GM23338 (cell line): ENCODE measurements around the gene BTBD1. TPM values are rescaled to one million over a fixed set of nuclear protein-coding genes. Genes with fewer than 3 reads are reported as not detected.

ENCODE experiments used
- ATAC-seq: fragments of 200-7000 bp; cut with Tn5 transposase; 3 replicates; pipeline ENCODE4 v1.9.1; 2020
- DNase-seq: peaks from one replicate; pipeline ENCODE4 v3.0.0-alpha.2; 2015; ENCODE audit warnings: low spot score
- H2AFZ ChIP-seq: fragments of 200-600 bp; sonication (generic); 2 replicates; pipeline ENCODE4 v1.8.0; 2016; ENCODE audit warnings: antibody characterized with exemption, mild to moderate bottlenecking, moderate library complexity
- H3F3A ChIP-seq: fragments of 200-600 bp; sonication (generic); replicated peaks from 2 replicates; pipeline ENCODE4 v1.8.0; 2017; ENCODE audit warnings: antibody characterized with exemption, mixed run types, low read depth
- H3K27ac ChIP-seq: fragments of 200-600 bp; sonication (generic); 2 replicates; pipeline ENCODE4 v1.6.1; 2016; ENCODE audit warnings: low read depth
- H3K27me3 ChIP-seq: fragments of 200-600 bp; sonication (generic); 2 replicates; pipeline ENCODE4 v1.8.0; 2016; ENCODE audit warnings: mild to moderate bottlenecking, mixed run types, moderate library complexity; ENCODE audit not compliant: insufficient read depth
- H3K36me3 ChIP-seq: fragments of 200-600 bp; sonication (generic); 2 replicates; pipeline ENCODE4 v1.8.0; 2016; ENCODE audit warnings: mild to moderate bottlenecking; ENCODE audit not compliant: insufficient read depth
- H3K4me1 ChIP-seq: fragments of 200-600 bp; sonication (generic); 2 replicates; pipeline ENCODE4 v1.8.0; 2016; ENCODE audit warnings: mild to moderate bottlenecking, moderate library complexity; ENCODE audit not compliant: insufficient read depth
- H3K4me2 ChIP-seq: fragments of 200-600 bp; sonication (generic); 2 replicates; pipeline ENCODE4 v1.7.1; 2017; ENCODE audit warnings: mixed run types
- H3K4me3 ChIP-seq: fragments of 200-600 bp; sonication (generic); 2 replicates; pipeline ENCODE4 v1.6.1; 2016; ENCODE audit warnings: mixed run types
- H3K79me2 ChIP-seq: fragments of 200-600 bp; sonication (generic); replicated peaks from 2 replicates; pipeline ENCODE4 v1.8.0; 2017; ENCODE audit warnings: mild to moderate bottlenecking; ENCODE audit not compliant: insufficient read depth
- H3K9me2 ChIP-seq: fragments of 200-600 bp; sonication (generic); 2 replicates; pipeline ENCODE4 v1.8.0; 2017; ENCODE audit not compliant: insufficient read depth
- H4K20me1 ChIP-seq: fragments of 200-600 bp; sonication (generic); replicated peaks from 2 replicates; pipeline ENCODE4 v1.8.0; 2017; ENCODE audit warnings: mild to moderate bottlenecking; ENCODE audit not compliant: insufficient read depth
- H3K27ac Mint-ChIP-seq: 2 replicates; pipeline ENCODE4 v1.8.0; 2020; ENCODE audit warnings: inconsistent platforms, mild to moderate bottlenecking, moderate library complexity, mixed read lengths
- H3K27me3 Mint-ChIP-seq: 3 replicates; pipeline ENCODE4 v1.8.0; 2022; ENCODE audit warnings: low read depth, mild to moderate bottlenecking, moderate library complexity, mixed read lengths, inconsistent platforms; ENCODE audit not compliant: insufficient read depth, poor library complexity
- H3K36me3 Mint-ChIP-seq: 3 replicates; pipeline ENCODE4 v1.8.0; 2021; ENCODE audit warnings: low read depth, mild to moderate bottlenecking, inconsistent platforms, moderate library complexity, mixed read lengths
- H3K4me1 Mint-ChIP-seq: 3 replicates; pipeline ENCODE4 v1.8.0; 2020; ENCODE audit warnings: mild to moderate bottlenecking, inconsistent platforms, mixed read lengths
- H3K4me3 Mint-ChIP-seq: 3 replicates; pipeline ENCODE4 v1.8.0; 2021; ENCODE audit warnings: moderate library complexity, mild to moderate bottlenecking, inconsistent platforms, mixed read lengths
- H3K9me3 Mint-ChIP-seq: 3 replicates; pipeline ENCODE4 v1.8.0; 2020; ENCODE audit warnings: moderate library complexity, mild to moderate bottlenecking, inconsistent platforms, mixed read lengths
- CREB1 ChIP-seq: fragments of 250-450 bp; sonication (Bioruptor Pico); IDR thresholded peaks from 2 replicates; pipeline ENCODE4 v1.5.0; 2020; ENCODE audit warnings: low read depth, mild to moderate bottlenecking, moderate library complexity
- CTCF ChIP-seq, 2 experiments: fragments of 200-600 bp in 1 of 2; sonication (generic) in 1 of 2; conservative IDR thresholded peaks; 2 replicates each; pipeline versions ENCODE4 v1.5.1 to v1.6.1; 2016 to 2017; ENCODE audit warnings: antibody characterized with exemption in 2 of 2, low read depth in 2 of 2, mild to moderate bottlenecking in 2 of 2, moderate library complexity in 1 of 2
- JUNB ChIP-seq: IDR thresholded peaks from one replicate; pipeline ENCODE4 v1.6.1; 2016; ENCODE audit warnings: antibody characterized with exemption; ENCODE audit not compliant: unreplicated experiment
- POLR2AphosphoS5 ChIP-seq: IDR thresholded peaks from 2 replicates; pipeline ENCODE4 v1.6.1; 2016; ENCODE audit warnings: antibody characterized with exemption, low read depth
- REST ChIP-seq: IDR thresholded peaks from one replicate; pipeline ENCODE4 v1.6.1; 2018; ENCODE audit warnings: antibody characterized with exemption; ENCODE audit not compliant: unreplicated experiment
- ZNF114 ChIP-seq: fragments of 250-450 bp; sonication (Bioruptor Pico); IDR thresholded peaks from 2 replicates; pipeline ENCODE4 v1.5.0; 2020; ENCODE audit warnings: mild to moderate bottlenecking, moderate library complexity
- ZNF331 ChIP-seq: fragments of 250-450 bp; sonication (Bioruptor Pico); IDR thresholded peaks from 2 replicates; pipeline ENCODE4 v1.5.0; 2020; ENCODE audit warnings: low read depth, mild to moderate bottlenecking, moderate library complexity
- polyA plus RNA-seq: library from polyadenylated mRNA; unstranded; fragments of >200 nt; fragmentation: Nextera tagmentation; extraction: Ambion mirVana; gene quantifications from 2 replicates; pipeline ENCODE4 v1.2.1, GENCODE V29; 2016
- total RNA-seq: library from RNA; depleted of rRNA; stranded (reverse); fragments of >200 nt; shearing (Covaris generic); gene quantifications from 2 replicates; pipeline ENCODE4 v1.2.3, GENCODE V29; 2014
- TF ChIP-seq, protein P1 (sequence below): fragments of 250-450 bp; sonication (Bioruptor Pico); IDR thresholded peaks from 2 replicates; pipeline ENCODE4 v1.5.0; 2020; ENCODE audit warnings: mild to moderate bottlenecking, moderate library complexity

The BTBD1 gene
- total and polyA plus RNA-seq, 2 experiments from 2014 or later: 12.6 to 66.1 TPM

DNA sequence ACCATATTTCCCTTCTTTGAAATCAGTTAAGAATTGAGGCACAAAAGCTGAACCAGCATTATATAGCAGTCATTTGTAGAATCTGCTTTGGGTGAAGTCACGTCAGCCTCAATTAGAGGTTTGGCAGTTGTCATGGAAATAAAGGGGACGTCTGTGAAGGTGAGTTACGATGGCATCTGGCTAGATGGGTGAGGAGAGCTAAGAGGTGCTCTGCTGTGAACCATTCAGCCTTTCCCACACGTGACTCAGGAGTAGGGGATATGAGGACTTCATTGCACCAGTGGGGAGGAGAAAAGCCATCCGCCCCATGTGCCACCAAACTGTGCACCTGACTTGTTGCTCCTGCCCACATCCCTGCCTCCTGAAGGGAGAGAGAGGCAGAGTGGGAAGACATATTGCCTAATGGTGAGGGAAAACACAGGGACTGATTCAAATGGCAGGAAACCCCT, 52.8 kb downstream of the BTBD1 start (continued):
- TF ChIP-seq, protein P1, sequence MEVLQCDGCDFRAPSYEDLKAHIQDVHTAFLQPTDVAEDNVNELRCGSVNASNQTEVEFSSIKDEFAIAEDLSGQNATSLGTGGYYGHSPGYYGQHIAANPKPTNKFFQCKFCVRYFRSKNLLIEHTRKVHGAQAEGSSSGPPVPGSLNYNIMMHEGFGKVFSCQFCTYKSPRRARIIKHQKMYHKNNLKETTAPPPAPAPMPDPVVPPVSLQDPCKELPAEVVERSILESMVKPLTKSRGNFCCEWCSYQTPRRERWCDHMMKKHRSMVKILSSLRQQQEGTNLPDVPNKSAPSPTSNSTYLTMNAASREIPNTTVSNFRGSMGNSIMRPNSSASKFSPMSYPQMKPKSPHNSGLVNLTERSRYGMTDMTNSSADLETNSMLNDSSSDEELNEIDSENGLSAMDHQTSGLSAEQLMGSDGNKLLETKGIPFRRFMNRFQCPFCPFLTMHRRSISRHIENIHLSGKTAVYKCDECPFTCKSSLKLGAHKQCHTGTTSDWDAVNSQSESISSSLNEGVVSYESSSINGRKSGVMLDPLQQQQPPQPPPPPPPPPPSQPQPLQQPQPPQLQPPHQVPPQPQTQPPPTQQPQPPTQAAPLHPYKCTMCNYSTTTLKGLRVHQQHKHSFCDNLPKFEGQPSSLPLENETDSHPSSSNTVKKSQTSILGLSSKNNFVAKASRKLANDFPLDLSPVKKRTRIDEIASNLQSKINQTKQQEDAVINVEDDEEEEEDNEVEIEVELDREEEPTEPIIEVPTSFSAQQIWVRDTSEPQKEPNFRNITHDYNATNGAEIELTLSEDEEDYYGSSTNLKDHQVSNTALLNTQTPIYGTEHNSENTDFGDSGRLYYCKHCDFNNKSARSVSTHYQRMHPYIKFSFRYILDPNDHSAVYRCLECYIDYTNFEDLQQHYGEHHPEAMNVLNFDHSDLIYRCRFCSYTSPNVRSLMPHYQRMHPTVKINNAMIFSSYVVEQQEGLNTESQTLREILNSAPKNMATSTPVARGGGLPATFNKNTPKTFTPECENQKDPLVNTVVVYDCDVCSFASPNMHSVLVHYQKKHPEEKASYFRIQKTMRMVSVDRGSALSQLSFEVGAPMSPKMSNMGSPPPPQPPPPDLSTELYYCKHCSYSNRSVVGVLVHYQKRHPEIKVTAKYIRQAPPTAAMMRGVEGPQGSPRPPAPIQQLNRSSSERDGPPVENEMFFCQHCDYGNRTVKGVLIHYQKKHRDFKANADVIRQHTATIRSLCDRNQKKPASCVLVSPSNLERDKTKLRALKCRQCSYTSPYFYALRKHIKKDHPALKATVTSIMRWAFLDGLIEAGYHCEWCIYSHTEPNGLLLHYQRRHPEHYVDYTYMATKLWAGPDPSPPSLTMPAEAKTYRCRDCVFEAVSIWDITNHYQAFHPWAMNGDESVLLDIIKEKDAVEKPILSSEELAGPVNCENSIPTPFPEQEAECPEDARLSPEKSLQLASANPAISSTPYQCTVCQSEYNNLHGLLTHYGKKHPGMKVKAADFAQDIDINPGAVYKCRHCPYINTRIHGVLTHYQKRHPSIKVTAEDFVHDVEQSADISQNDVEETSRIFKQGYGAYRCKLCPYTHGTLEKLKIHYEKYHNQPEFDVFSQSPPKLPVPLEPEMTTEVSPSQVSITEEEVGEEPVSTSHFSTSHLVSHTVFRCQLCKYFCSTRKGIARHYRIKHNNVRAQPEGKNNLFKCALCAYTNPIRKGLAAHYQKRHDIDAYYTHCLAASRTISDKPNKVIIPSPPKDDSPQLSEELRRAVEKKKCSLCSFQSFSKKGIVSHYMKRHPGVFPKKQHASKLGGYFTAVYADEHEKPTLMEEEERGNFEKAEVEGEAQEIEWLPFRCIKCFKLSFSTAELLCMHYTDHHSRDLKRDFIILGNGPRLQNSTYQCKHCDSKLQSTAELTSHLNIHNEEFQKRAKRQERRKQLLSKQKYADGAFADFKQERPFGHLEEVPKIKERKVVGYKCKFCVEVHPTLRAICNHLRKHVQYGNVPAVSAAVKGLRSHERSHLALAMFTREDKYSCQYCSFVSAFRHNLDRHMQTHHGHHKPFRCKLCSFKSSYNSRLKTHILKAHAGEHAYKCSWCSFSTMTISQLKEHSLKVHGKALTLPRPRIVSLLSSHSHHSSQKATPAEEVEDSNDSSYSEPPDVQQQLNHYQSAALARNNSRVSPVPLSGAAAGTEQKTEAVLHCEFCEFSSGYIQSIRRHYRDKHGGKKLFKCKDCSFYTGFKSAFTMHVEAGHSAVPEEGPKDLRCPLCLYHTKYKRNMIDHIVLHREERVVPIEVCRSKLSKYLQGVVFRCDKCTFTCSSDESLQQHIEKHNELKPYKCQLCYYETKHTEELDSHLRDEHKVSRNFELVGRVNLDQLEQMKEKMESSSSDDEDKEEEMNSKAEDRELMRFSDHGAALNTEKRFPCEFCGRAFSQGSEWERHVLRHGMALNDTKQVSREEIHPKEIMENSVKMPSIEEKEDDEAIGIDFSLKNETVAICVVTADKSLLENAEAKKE (CRISPR knock-in tag): no peak

DNA sequence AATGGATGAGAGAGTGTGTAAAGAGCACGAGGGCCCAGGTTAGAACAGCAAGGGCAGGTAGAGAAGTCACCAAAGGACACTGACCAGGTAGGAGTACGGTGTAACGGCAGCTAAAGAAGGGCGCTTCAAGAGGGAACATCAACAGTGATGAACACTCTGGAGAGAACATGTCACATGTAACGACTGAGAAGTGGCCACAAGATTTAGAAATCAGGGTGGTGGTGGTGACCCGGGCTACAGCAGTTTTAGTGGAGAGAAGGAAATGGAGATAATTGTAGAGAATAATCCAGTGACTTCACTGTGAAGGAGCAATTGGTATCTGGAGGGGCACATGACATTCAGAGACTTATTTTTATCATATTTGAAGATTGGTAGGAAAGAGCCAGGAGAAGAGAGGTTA, 54.4 kb downstream of the BTBD1 start:
- DNase-seq (no peak), ATAC-seq (no peak)
- no peaks in the 10 kb centered on the region for H4K20me1 ChIP-seq

More for the DNA sequence above, 54.4 kb downstream of the BTBD1 start:
- Histone ChIP-seq H3K4me3 (peak overlapping the region; percentile 98; the same call in 1 of the 2 replicates), H3K27me3 (no peaks in the 10 kb centered on the region), H2AFZ (no peak overlapping the region), H3K79me2 (peaks cover 17% of the 10 kb centered on the region), H3K9me2 (peaks cover 8% of the 10 kb centered on the region; the same call in 1 of the 2 replicates), H3K36me3 (peaks cover 15% of the 10 kb centered on the region; the same call in 1 of the 2 replicates), H3K27ac (no peak overlapping the region), H3F3A (no peaks in the 10 kb centered on the region; the same call in 1 of the 2 replicates), H3K4me1 (peaks cover 13% of the 10 kb centered on the region), H3K4me2 (peak overlapping the region; percentile 85)
- Mint-ChIP-seq H3K4me3 (peak overlapping the region; percentile 97), H3K9me3 (peaks cover 6% of the 10 kb centered on the region), H3K27ac (no peak overlapping the region), H3K36me3 (peaks cover 45% of the 10 kb centered on the region), H3K27me3 (peaks cover 22% of the 10 kb centered on the region), H3K4me1 (peaks cover 32% of the 10 kb centered on the region)
- TF ChIP-seq REST (no peak), CREB1 (CRISPR knock-in tag) (no peak), ZNF331 (no peak), JUNB (no peak), POLR2AphosphoS5 (no peak), CTCF (conservative IDR thresholded peaks at IDR 0.05; ENCODE audit: low read depth in 2 of 2) (no peak), ZNF114 (CRISPR knock-in tag) (no peak)
